ENCODE results near the gene NR5A2.

The NR5A2 gene

DNA sequence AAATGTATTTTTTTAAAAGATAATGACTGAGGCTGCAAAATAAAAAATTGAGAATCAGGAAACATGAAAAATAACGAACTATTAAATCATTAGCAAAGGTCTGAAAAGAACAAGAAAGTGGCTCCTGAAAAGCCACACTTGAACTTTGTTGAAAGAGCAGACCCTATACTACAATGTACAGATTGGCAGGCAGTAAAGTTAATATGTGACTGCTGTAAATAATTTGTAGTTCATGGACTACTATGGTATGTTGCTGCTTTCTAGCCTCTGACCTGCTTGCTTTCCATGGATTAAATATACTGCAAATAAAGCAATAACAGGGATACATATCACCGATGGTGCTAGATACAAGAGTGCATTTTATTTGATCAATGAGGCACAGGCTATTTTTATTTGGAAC lies 18.6 kb downstream of the NR5A2 start:
- ChIA-PET POLR2A (no interaction called here), CTCF (no interaction called here)
- H3K27ac ChIP-seq (ENCODE audit: extremely low read depth, low read depth, low read length) = no peak overlapping the region
- H3K9me3 ChIP-seq (ENCODE audit: control insufficient read depth, insufficient read depth, low read depth, low read length) = no peaks in the 10 kb centered on the region
- TF ChIP-seq ZNF670 (tag by site-specific recombination; IDR thresholded peaks at IDR 0.05; ENCODE audit: low read depth) (no peak), EGR2 (tag by site-specific recombination; IDR thresholded peaks at IDR 0.05; ENCODE audit: low read depth) (no peak), ZBTB8A (tag by site-specific recombination; IDR thresholded peaks at IDR 0.05) (no peak), ZNF184 (tag by site-specific recombination; IDR thresholded peaks at IDR 0.05) (no peak), GLI4 (tag by site-specific recombination; IDR thresholded peaks at IDR 0.05) (no peak), ZNF473 (tag by site-specific recombination; IDR thresholded peaks at IDR 0.05) (no peak), YY2 (tag by site-specific recombination; IDR thresholded peaks at IDR 0.05) (no peak), TRIM28 (IDR thresholded peaks at IDR 0.05; ENCODE audit: borderline replicate concordance, low read length) (no peak), KLF7 (tag by site-specific recombination; IDR thresholded peaks at IDR 0.05; ENCODE audit: borderline replicate concordance) (no peak), ZNF302 (tag by site-specific recombination; IDR thresholded peaks at IDR 0.05; ENCODE audit: low read depth) (no peak), YY1 (tag by site-specific recombination; IDR thresholded peaks at IDR 0.05) (no peak), GLIS1 (tag by site-specific recombination; IDR thresholded peaks at IDR 0.05) (no peak), ZNF112 (tag by site-specific recombination; IDR thresholded peaks at IDR 0.05) (no peak)
- TF ChIP-seq, protein P1, sequence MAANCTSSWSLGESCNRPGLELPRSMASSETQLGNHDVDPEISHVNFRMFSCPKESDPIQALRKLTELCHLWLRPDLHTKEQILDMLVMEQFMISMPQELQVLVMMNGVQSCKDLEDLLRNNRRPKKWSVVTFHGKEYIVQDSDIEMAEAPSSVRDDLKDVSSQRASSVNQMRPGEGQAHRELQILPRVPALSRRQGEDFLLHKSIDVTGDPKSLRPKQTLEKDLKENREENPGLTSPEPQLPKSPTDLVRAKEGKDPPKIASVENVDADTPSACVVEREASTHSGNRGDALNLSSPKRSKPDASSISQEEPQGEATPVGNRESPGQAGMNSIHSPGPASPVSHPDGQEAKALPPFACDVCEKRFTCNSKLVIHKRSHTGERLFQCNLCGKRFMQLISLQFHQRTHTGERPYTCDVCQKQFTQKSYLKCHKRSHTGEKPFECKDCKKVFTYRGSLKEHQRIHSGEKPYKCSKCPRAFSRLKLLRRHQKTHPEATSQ (tag by site-specific recombination; IDR thresholded peaks at IDR 0.05) = no peak
- TF ChIP-seq, protein P2, sequence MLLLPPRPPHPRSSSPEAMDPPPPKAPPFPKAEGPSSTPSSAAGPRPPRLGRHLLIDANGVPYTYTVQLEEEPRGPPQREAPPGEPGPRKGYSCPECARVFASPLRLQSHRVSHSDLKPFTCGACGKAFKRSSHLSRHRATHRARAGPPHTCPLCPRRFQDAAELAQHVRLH (tag by site-specific recombination; IDR thresholded peaks at IDR 0.05) = no peak
- TF ChIP-seq, protein P3, sequence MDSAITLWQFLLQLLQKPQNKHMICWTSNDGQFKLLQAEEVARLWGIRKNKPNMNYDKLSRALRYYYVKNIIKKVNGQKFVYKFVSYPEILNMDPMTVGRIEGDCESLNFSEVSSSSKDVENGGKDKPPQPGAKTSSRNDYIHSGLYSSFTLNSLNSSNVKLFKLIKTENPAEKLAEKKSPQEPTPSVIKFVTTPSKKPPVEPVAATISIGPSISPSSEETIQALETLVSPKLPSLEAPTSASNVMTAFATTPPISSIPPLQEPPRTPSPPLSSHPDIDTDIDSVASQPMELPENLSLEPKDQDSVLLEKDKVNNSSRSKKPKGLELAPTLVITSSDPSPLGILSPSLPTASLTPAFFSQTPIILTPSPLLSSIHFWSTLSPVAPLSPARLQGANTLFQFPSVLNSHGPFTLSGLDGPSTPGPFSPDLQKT (IDR thresholded peaks at IDR 0.05; ENCODE audit: borderline replicate concordance, low read depth, low read length) = no peak
- TF ChIP-seq, protein P4, sequence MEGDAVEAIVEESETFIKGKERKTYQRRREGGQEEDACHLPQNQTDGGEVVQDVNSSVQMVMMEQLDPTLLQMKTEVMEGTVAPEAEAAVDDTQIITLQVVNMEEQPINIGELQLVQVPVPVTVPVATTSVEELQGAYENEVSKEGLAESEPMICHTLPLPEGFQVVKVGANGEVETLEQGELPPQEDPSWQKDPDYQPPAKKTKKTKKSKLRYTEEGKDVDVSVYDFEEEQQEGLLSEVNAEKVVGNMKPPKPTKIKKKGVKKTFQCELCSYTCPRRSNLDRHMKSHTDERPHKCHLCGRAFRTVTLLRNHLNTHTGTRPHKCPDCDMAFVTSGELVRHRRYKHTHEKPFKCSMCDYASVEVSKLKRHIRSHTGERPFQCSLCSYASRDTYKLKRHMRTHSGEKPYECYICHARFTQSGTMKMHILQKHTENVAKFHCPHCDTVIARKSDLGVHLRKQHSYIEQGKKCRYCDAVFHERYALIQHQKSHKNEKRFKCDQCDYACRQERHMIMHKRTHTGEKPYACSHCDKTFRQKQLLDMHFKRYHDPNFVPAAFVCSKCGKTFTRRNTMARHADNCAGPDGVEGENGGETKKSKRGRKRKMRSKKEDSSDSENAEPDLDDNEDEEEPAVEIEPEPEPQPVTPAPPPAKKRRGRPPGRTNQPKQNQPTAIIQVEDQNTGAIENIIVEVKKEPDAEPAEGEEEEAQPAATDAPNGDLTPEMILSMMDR (tag by site-specific recombination; IDR thresholded peaks at IDR 0.05) = no peak
- no peaks in the 10 kb centered on the region for H3K36me3 ChIP-seq (ENCODE audit: control insufficient read depth in 2 of 2, insufficient read depth in 1 of 2, low read length in 2 of 2)
- no peak overlapping the region for H3K4me3 ChIP-seq (ENCODE audit: low read depth, low read length)
- no peaks in the 10 kb centered on the region for H3K4me1 ChIP-seq (ENCODE audit: control insufficient read depth, insufficient read depth, low read length)

DNA sequence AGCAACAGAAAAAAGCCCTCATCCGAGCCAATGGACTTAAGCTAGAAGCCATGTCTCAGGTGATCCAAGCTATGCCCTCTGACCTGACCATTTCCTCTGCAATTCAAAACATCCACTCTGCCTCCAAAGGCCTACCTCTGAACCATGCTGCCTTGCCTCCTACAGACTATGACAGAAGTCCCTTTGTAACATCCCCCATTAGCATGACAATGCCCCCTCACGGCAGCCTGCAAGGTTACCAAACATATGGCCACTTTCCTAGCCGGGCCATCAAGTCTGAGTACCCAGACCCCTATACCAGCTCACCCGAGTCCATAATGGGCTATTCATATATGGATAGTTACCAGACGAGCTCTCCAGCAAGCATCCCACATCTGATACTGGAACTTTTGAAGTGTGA lies 20.7 kb downstream of the NR5A2 start:
- TF ChIP-seq ZNF350 (tag by site-specific recombination; IDR thresholded peaks at IDR 0.05) (no peak), ZNF184 (tag by site-specific recombination; IDR thresholded peaks at IDR 0.05) (no peak), ZNF112 (tag by site-specific recombination; IDR thresholded peaks at IDR 0.05) (no peak), ZBTB1 (tag by site-specific recombination; IDR thresholded peaks at IDR 0.05) (no peak), SP7 (tag by site-specific recombination; IDR thresholded peaks at IDR 0.05) (no peak), ZNF514 (tag by site-specific recombination; IDR thresholded peaks at IDR 0.05) (no peak), MYNN (tag by site-specific recombination; IDR thresholded peaks at IDR 0.05; ENCODE audit: borderline replicate concordance) (no peak), ZNF76 (tag by site-specific recombination; IDR thresholded peaks at IDR 0.05; ENCODE audit: borderline replicate concordance, low read depth) (no peak), SP2 (tag by site-specific recombination; IDR thresholded peaks at IDR 0.05) (no peak), ZNF155 (tag by site-specific recombination; IDR thresholded peaks at IDR 0.05) (no peak)
- TF ChIP-seq, protein P5, sequence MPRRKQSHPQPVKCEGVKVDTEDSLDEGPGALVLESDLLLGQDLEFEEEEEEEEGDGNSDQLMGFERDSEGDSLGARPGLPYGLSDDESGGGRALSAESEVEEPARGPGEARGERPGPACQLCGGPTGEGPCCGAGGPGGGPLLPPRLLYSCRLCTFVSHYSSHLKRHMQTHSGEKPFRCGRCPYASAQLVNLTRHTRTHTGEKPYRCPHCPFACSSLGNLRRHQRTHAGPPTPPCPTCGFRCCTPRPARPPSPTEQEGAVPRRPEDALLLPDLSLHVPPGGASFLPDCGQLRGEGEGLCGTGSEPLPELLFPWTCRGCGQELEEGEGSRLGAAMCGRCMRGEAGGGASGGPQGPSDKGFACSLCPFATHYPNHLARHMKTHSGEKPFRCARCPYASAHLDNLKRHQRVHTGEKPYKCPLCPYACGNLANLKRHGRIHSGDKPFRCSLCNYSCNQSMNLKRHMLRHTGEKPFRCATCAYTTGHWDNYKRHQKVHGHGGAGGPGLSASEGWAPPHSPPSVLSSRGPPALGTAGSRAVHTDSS (tag by site-specific recombination; IDR thresholded peaks at IDR 0.05) = no peak
- ChIA-PET CTCF (no interaction called here), POLR2A (no interaction called here)
- Histone ChIP-seq H3K4me3 (ENCODE audit: low read depth, low read length) (no peak overlapping the region), H3K9me3 (ENCODE audit: control insufficient read depth, insufficient read depth, low read depth, low read length) (no peaks in the 10 kb centered on the region), H3K27ac (ENCODE audit: extremely low read depth, low read depth, low read length) (no peak overlapping the region), H3K36me3 (ENCODE audit: control insufficient read depth in 2 of 2, insufficient read depth in 1 of 2, low read length in 2 of 2) (no peaks in the 10 kb centered on the region), H3K4me1 (ENCODE audit: control insufficient read depth, insufficient read depth, low read length) (no peaks in the 10 kb centered on the region)

Data from HEK293 (cell line).